ENCODE data around the gene ATP13A4.
A peak's percentile ranks its signal among the peaks of the same experiment; 100 is the strongest.

ATP13A4 gene, protein sequence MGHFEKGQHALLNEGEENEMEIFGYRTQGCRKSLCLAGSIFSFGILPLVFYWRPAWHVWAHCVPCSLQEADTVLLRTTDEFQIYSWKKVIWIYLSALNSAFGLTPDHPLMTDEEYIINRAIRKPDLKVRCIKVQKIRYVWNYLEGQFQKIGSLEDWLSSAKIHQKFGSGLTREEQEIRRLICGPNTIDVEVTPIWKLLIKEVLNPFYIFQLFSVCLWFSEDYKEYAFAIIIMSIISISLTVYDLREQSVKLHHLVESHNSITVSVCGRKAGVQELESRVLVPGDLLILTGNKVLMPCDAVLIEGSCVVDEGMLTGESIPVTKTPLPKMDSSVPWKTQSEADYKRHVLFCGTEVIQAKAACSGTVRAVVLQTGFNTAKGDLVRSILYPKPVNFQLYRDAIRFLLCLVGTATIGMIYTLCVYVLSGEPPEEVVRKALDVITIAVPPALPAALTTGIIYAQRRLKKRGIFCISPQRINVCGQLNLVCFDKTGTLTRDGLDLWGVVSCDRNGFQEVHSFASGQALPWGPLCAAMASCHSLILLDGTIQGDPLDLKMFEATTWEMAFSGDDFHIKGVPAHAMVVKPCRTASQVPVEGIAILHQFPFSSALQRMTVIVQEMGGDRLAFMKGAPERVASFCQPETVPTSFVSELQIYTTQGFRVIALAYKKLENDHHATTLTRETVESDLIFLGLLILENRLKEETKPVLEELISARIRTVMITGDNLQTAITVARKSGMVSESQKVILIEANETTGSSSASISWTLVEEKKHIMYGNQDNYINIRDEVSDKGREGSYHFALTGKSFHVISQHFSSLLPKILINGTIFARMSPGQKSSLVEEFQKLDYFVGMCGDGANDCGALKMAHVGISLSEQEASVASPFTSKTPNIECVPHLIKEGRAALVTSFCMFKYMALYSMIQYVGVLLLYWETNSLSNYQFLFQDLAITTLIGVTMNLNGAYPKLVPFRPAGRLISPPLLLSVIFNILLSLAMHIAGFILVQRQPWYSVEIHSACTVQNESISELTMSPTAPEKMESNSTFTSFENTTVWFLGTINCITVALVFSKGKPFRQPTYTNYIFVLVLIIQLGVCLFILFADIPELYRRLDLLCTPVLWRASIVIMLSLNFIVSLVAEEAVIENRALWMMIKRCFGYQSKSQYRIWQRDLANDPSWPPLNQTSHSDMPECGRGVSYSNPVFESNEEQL

GRCh38 chr3:193554811-193555210, at the start of gene ATP13A4:
ATP13A4 (minus strand) TSS chr3:193554895; CDS start chr3:193554799, 96 bp downstream.
- DNase-seq (ENCODE audit: low read depth): no peak

GRCh38 chr3:193599393-193599792, 44.7 kb upstream of the ATP13A4 start:
- no peak for DNase-seq (ENCODE audit: low read depth)

- DNase-seq (ENCODE audit: low read depth): no peak
These were observed 43.5 kb upstream of the ATP13A4 start for GRCh38 chr3:193598202-193598601.

GRCh38 chr3:193595939-193596487, 41.3 kb upstream of the ATP13A4 start:
- DNase-seq (ENCODE audit: low read depth): no peak

DNA sequence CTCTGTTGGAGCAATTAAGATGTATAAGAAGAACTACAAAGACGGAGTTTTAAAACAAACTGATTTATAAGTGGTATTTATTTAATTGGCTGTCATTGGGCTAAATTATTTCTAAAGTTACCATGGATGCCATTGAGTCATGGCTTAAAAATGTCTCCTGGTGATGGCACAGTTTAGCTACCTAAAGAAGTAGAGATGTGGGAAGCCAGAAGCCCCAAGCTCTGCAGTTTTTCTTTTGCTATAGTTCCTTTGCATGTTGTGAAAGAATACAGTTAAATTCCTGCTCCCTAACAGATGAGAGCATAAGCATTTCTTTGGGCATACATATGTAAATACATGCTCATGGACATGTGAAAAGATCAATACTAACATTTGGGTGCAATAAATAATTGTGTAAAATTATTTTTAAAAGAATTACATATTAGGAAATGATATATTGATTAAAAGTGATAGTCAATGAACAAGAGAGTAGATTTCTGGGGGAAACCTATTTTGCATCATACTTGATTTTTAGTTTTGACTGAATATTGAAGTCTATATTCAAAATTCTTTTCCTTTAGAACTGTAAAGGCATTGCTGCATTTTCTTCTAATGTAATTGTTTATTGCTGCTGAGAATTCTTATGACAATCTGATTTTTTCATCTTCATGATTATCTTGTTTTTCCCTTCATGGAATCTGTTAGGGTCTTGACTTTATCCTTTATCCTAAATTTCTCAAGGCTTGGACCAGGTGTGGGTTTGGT, 40.4 kb upstream of the ATP13A4 start:
- DNase-seq (ENCODE audit: low read depth): no peak

DNA sequence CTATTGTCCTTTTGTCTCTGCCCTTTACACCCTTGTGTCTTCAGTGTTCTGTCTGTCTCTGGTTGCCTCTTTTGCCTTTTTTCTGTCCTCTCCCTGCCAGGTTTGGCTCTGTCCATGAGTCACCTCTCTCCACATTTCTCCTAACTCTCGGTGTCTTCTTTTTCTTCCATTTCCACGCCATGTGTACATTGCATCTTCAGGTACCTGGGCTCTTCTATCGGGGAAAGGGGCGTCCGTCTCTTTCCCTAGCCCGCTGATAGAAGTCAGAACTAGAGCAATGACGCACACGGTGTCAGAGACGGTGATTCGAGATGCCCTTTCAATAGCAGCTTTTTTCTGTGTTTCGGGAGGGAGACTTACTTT, 39.0 kb upstream of the ATP13A4 start:
- DNase-seq (ENCODE audit: low read depth): no peak

DNA sequence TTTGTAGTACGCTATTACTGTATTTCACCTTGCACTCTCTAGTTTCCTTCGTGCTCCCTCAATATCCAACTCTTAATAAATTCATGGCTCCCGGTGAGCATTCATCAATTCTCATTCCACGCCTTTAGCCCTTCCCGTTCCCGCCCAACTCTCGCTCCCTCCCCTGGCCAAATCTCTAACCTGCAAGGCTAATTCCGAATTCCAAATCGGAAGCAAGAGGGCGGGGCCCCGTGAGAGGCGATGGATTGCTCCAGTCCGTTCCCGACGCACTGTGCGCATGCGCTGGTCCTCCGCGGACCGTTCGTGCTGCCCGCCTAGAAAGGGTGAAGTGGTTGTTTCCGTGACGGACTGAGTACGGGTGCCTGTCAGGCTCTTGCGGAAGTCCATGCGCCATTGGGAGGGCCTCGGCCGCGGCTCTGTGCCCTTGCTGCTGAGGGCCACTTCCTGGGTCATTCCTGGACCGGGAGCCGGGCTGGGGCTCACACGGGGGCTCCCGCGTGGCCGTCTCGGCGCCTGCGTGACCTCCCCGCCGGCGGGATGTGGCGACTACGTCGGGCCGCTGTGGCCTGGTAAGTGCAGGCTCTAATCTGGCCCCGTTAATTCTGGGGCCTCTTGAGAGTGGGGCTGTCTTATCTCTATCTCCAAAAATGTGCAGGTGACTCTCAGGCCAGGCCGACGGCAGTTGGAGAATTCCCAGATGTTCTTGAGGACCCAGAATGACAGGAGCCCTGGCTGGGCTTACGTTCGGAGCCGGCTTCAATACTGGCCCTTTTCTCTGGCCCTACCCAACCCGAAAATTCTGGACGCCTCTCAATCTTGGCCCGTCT, 38.4 kb upstream of the ATP13A4 start, which contains the start of gene OPA1:
OPA1 (plus strand) TSS at position 368 of the 827 bp plus-strand sequence; CDS start at position 538, 170 bp downstream.
- DNase-seq (ENCODE audit: low read depth): peak; percentile 83

GRCh38 chr3:193590088-193590856, 35.6 kb upstream of the ATP13A4 start:
- no peak for DNase-seq (ENCODE audit: low read depth)

GRCh38 chr3:193589616-193590015, 34.9 kb upstream of the ATP13A4 start:
- no peak for DNase-seq (ENCODE audit: low read depth)

DNA sequence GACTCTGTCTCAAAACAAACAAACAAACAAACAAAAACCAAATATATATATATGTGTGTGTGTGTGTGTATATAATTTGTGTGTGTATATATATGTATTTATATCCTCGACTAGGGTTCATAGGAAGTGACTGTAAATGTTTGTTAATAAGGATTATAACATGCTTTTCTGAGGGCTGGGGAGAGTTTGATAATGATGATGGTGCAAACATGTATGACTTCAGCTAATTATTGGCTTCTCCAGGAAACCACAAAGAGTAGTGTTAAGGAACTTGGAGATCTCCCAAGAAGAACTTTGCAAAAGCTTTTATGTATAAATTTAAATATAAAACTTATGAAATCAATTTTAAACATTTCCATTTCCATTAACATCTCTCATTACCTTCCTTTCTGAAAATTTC, 34.4 kb upstream of the ATP13A4 start:
- DNase-seq (ENCODE audit: low read depth): no peak

DNA sequence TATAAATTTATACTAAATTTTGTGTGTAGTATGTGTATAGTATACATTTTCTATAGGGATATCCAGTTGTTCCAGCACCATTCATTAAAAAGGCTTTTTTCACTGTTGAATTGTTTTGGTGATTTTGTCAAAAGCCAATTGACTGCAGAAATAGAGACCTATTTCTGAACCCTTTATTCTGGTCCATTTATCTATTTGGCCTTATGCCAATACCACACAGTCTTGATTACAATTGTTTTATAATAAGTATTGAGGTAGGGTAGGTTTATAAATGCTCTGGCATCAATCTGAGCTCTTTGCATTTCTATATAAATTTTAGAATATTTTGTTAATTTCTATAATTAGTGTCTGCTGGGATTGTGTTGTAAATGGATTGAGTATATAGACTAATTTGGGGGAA, 31.8 kb upstream of the ATP13A4 start:
- no peak for DNase-seq (ENCODE audit: low read depth)

DNA sequence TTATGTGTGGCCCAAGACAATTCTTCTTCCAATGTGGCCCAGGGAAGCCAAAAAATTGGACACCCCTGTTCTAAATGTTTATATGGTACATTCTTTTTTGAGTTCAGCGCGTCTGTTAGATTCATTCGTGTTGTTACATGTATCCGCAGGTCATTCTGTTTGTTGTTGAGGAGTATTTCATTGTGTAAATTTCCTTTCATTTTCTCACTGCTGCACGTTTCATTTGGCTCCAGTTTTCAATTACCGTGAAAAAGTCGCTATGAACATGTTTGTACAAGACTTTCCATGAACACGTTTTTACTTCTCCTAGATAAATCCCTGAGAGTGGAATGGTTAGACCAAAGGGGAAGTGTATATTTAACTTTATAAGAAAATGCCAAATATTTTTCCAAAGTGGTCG, 30.8 kb upstream of the ATP13A4 start:
- DNase-seq (ENCODE audit: low read depth): no peak

DNA sequence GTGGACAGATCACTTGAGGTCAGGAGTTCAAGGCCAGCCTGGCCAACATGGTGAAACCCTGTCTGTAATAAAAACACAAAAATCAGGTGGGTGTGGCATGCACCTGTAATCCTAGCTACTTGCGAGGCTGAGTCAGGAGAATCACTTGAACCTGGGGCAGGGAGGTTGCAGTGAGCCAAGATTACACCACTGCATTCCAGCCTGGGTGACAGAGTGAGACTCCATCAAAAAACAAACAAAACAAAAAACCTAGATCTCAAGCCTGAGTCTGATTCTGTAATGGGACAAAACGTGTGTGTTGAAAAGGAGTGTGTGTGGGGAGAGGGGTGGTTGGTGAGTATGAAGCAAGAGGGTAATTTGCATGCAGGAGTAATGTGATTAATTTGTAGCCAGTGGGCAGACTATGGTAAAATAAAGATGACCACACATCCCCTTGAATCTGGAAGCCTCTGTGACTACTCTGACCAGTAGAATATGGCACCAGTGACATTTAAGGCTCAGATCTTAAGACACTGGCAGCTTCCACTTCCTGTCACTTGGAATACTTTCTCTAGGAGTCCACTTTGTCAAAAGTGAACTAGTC, 19.9 kb upstream of the ATP13A4 start:
- DNase-seq (ENCODE audit: low read depth): no peak

GRCh38 chr3:193573403-193574191, 18.9 kb upstream of the ATP13A4 start:
- DNase-seq (ENCODE audit: low read depth): no peak

GRCh38 chr3:193572426-193572908, 17.8 kb upstream of the ATP13A4 start:
- DNase-seq (ENCODE audit: low read depth): no peak

DNA sequence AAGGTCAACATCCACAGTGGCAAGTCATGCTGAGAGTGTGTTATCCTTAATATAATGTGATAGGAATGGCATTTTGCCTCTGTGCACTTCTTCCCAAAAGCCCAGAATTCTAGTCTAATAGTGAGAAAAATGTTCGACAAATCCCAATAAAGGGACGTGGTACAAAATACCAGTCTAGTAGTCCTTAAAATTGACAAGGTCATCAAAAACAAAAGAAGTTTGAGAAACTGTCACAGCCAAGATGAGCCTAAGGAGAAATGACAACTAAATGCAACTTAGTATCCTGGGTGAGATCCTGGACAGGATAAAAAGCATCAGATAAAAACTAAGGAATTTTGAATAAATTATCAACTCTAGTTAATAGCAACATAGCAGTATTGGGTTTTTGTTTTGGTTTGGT, 14.4 kb upstream of the ATP13A4 start:
- no peak for DNase-seq (ENCODE audit: low read depth)

DNA sequence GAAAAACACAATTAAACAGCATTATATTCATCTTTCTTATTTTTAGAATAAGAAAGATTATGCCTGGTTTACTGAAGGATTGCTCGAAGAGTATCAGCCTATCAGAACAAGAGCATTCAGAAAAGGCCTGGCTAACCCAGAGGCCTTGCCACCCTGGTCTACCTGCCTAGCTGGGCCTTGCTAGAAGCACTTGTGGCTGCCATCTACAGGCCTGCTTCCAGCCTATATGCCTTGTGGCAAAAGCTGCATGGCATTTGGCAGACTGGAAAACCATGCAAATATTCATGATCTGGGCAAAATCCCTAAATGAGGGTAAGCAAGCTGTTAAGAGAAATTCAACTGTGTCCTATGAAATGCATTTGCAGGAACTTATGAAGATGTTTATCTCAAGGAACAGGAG, 9.3 kb upstream of the ATP13A4 start:
- no peak for DNase-seq (ENCODE audit: low read depth)

DNA sequence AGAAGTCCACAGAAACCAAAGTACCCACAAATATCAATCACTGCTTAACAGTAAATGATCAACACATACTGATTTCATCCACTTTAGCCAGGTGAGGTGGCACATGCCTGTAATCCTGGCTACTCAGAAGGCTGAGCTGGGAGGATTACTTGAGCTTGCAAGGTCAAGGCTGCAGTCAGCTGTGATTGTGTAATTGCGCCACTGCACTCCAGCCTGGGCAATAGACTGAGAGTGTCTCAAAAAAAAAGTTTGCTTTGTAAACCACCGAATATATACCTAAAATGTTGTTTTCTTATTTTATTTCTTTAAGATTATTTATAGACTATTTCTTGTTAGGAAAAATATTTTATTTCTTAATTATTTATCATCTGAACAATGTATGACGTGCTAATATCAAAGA, 8.7 kb upstream of the ATP13A4 start:
- DNase-seq (ENCODE audit: low read depth): no peak

Data from stimulated activated CD8-positive, alpha-beta memory T cell treated with anti-CD3 and anti-CD28 coated beads, Interleukin-15, amount 100 ng/mL, for 24 hours (primary cell).